ENCODE measurements around the gene TRRAP. TPM values are rescaled to one million over a fixed set of nuclear protein-coding genes. Genes with fewer than 3 reads are reported as not detected.

Gene TRRAP
- total and polyA plus RNA-seq, 4 donors, result 26.3 to 35.3 (median 30.4) TPM

- no CpG with 5 or more reads among the region's 3 CpGs for WGBS (ENCODE audit: insufficient coverage)
- H3K27me3 ChIP-seq (ENCODE audit: control insufficient read depth, insufficient read depth, low read length), result no peaks in the 10 kb centered on the region
- no peaks in the 10 kb centered on the region for H3K9me3 ChIP-seq (ENCODE audit: control insufficient read depth, insufficient read depth, low read length)
- no peak for DNase-seq (ENCODE audit: low read depth in 4 of 6, low spot score in 6 of 6)
- H3K4me3 ChIP-seq (ENCODE audit: low read depth, low read length), result no peak overlapping the region
- peaks cover 63% of the 10 kb centered on the region for H3K36me3 ChIP-seq (ENCODE audit: control insufficient read depth, insufficient read depth, low read length)
- no peaks in the 10 kb centered on the region for H3K4me1 ChIP-seq (ENCODE audit: control insufficient read depth, insufficient read depth, low read length)
- H3K27ac ChIP-seq (ENCODE audit: low read depth, low read length), result no peak overlapping the region
Measured at GRCh38 chr7:98910427-98910826, 32.1 kb downstream of the TRRAP start.

GRCh38 chr7:98911916-98912315 is 33.6 kb downstream of the TRRAP start:
- Histone ChIP-seq H3K27ac (ENCODE audit: low read depth, low read length) (no peak overlapping the region), H3K9me3 (ENCODE audit: control insufficient read depth, insufficient read depth, low read length) (no peaks in the 10 kb centered on the region), H3K4me1 (ENCODE audit: control insufficient read depth, insufficient read depth, low read length) (no peaks in the 10 kb centered on the region), H3K4me3 (ENCODE audit: low read depth, low read length) (no peak overlapping the region), H3K36me3 (ENCODE audit: control insufficient read depth, insufficient read depth, low read length) (peaks cover 66% of the 10 kb centered on the region), H3K27me3 (ENCODE audit: control insufficient read depth, insufficient read depth, low read length) (no peaks in the 10 kb centered on the region)
- DNase-seq (ENCODE audit: low read depth in 4 of 6, low spot score in 6 of 6), result peak in 2 of 6 donors; percentile 51 to 91
- WGBS (ENCODE audit: insufficient coverage), result 86% methylated on average over 4 of the region's 5 CpGs

- 90% methylated on average over 6 of the region's 8 CpGs for WGBS (ENCODE audit: insufficient coverage)
- Histone ChIP-seq H3K27me3 (ENCODE audit: control insufficient read depth, insufficient read depth, low read length) (no peaks in the 10 kb centered on the region), H3K4me3 (ENCODE audit: low read depth, low read length) (no peak overlapping the region), H3K4me1 (ENCODE audit: control insufficient read depth, insufficient read depth, low read length) (no peaks in the 10 kb centered on the region), H3K27ac (ENCODE audit: low read depth, low read length) (no peak overlapping the region), H3K9me3 (ENCODE audit: control insufficient read depth, insufficient read depth, low read length) (no peaks in the 10 kb centered on the region), H3K36me3 (ENCODE audit: control insufficient read depth, insufficient read depth, low read length) (peaks cover 68% of the 10 kb centered on the region)
- no peak for DNase-seq (ENCODE audit: low read depth in 4 of 6, low spot score in 6 of 6)
Measured at GRCh38 chr7:98913026-98913425, 34.7 kb downstream of the TRRAP start.

- Histone ChIP-seq H3K36me3 (ENCODE audit: control insufficient read depth, insufficient read depth, low read length) (peaks cover 68% of the 10 kb centered on the region), H3K4me3 (ENCODE audit: low read depth, low read length) (no peak overlapping the region), H3K4me1 (ENCODE audit: control insufficient read depth, insufficient read depth, low read length) (no peaks in the 10 kb centered on the region), H3K27ac (ENCODE audit: low read depth, low read length) (no peak overlapping the region), H3K9me3 (ENCODE audit: control insufficient read depth, insufficient read depth, low read length) (no peaks in the 10 kb centered on the region), H3K27me3 (ENCODE audit: control insufficient read depth, insufficient read depth, low read length) (no peaks in the 10 kb centered on the region)
- peak in 2 of 6 donors; percentile 12 to 76 for DNase-seq (ENCODE audit: low read depth in 4 of 6, low spot score in 6 of 6)
Measured at GRCh38 chr7:98913612-98914011, 35.3 kb downstream of the TRRAP start.

GRCh38 chr7:98917331-98917730 is 39.0 kb downstream of the TRRAP start:
- peaks cover 75% of the 10 kb centered on the region for H3K36me3 ChIP-seq (ENCODE audit: control insufficient read depth, insufficient read depth, low read length)
- H3K27ac ChIP-seq (ENCODE audit: low read depth, low read length), result no peak overlapping the region
- no peak overlapping the region for H3K4me3 ChIP-seq (ENCODE audit: low read depth, low read length)
- 97% methylated on average over 11 of the region's 12 CpGs for WGBS (ENCODE audit: insufficient coverage)
- DNase-seq (ENCODE audit: low read depth in 4 of 6, low spot score in 6 of 6), result no peak
- H3K4me1 ChIP-seq (ENCODE audit: control insufficient read depth, insufficient read depth, low read length), result no peaks in the 10 kb centered on the region
- H3K27me3 ChIP-seq (ENCODE audit: control insufficient read depth, insufficient read depth, low read length), result no peaks in the 10 kb centered on the region
- no peaks in the 10 kb centered on the region for H3K9me3 ChIP-seq (ENCODE audit: control insufficient read depth, insufficient read depth, low read length)

- H3K4me3 ChIP-seq (ENCODE audit: low read depth, low read length), result no peak overlapping the region
- H3K36me3 ChIP-seq (ENCODE audit: control insufficient read depth, insufficient read depth, low read length), result peaks cover 83% of the 10 kb centered on the region
- 92% methylated on average over 25 of the region's 25 CpGs for WGBS (ENCODE audit: insufficient coverage)
- no peak overlapping the region for H3K27ac ChIP-seq (ENCODE audit: low read depth, low read length)
- H3K4me1 ChIP-seq (ENCODE audit: control insufficient read depth, insufficient read depth, low read length), result no peaks in the 10 kb centered on the region
- H3K27me3 ChIP-seq (ENCODE audit: control insufficient read depth, insufficient read depth, low read length), result no peaks in the 10 kb centered on the region
- DNase-seq (ENCODE audit: low read depth in 4 of 6, low spot score in 6 of 6), result no peak
- no peaks in the 10 kb centered on the region for H3K9me3 ChIP-seq (ENCODE audit: control insufficient read depth, insufficient read depth, low read length)
Measured at GRCh38 chr7:98921608-98922372, 43.5 kb downstream of the TRRAP start.

GRCh38 chr7:98922392-98923187 is 44.3 kb downstream of the TRRAP start:
- no peaks in the 10 kb centered on the region for H3K27me3 ChIP-seq (ENCODE audit: control insufficient read depth, insufficient read depth, low read length)
- H3K9me3 ChIP-seq (ENCODE audit: control insufficient read depth, insufficient read depth, low read length), result no peaks in the 10 kb centered on the region
- H3K27ac ChIP-seq (ENCODE audit: low read depth, low read length), result no peak overlapping the region
- peaks cover 84% of the 10 kb centered on the region for H3K36me3 ChIP-seq (ENCODE audit: control insufficient read depth, insufficient read depth, low read length)
- no peaks in the 10 kb centered on the region for H3K4me1 ChIP-seq (ENCODE audit: control insufficient read depth, insufficient read depth, low read length)
- peak in 2 of 6 donors; percentile 14 to 21 for DNase-seq (ENCODE audit: low read depth in 4 of 6, low spot score in 6 of 6)
- 79% methylated on average over 10 of the region's 12 CpGs for WGBS (ENCODE audit: insufficient coverage)
- no peak overlapping the region for H3K4me3 ChIP-seq (ENCODE audit: low read depth, low read length)

GRCh38 chr7:98923512-98923911 is 45.2 kb downstream of the TRRAP start:
- no peaks in the 10 kb centered on the region for H3K9me3 ChIP-seq (ENCODE audit: control insufficient read depth, insufficient read depth, low read length)
- peaks cover 84% of the 10 kb centered on the region for H3K36me3 ChIP-seq (ENCODE audit: control insufficient read depth, insufficient read depth, low read length)
- H3K27me3 ChIP-seq (ENCODE audit: control insufficient read depth, insufficient read depth, low read length), result no peaks in the 10 kb centered on the region
- WGBS (ENCODE audit: insufficient coverage), result 90% methylated on average over 2 of the region's 5 CpGs
- H3K27ac ChIP-seq (ENCODE audit: low read depth, low read length), result no peak overlapping the region
- no peak for DNase-seq (ENCODE audit: low read depth in 4 of 6, low spot score in 6 of 6)
- no peaks in the 10 kb centered on the region for H3K4me1 ChIP-seq (ENCODE audit: control insufficient read depth, insufficient read depth, low read length)
- no peak overlapping the region for H3K4me3 ChIP-seq (ENCODE audit: low read depth, low read length)

- no peak overlapping the region for H3K4me3 ChIP-seq (ENCODE audit: low read depth, low read length)
- H3K27ac ChIP-seq (ENCODE audit: low read depth, low read length), result no peak overlapping the region
- 96% methylated on average over 13 of the region's 15 CpGs for WGBS (ENCODE audit: insufficient coverage)
- no peaks in the 10 kb centered on the region for H3K9me3 ChIP-seq (ENCODE audit: control insufficient read depth, insufficient read depth, low read length)
- H3K4me1 ChIP-seq (ENCODE audit: control insufficient read depth, insufficient read depth, low read length), result no peaks in the 10 kb centered on the region
- H3K36me3 ChIP-seq (ENCODE audit: control insufficient read depth, insufficient read depth, low read length), result peaks cover 86% of the 10 kb centered on the region
- no peaks in the 10 kb centered on the region for H3K27me3 ChIP-seq (ENCODE audit: control insufficient read depth, insufficient read depth, low read length)
- DNase-seq (ENCODE audit: low read depth in 4 of 6, low spot score in 6 of 6), result no peak
Measured at GRCh38 chr7:98927125-98927524, 48.8 kb downstream of the TRRAP start.

GRCh38 chr7:98930464-98930863 is 52.1 kb downstream of the TRRAP start:
- Histone ChIP-seq H3K27ac (ENCODE audit: low read depth, low read length) (no peak overlapping the region), H3K4me1 (ENCODE audit: control insufficient read depth, insufficient read depth, low read length) (no peaks in the 10 kb centered on the region), H3K4me3 (ENCODE audit: low read depth, low read length) (no peak overlapping the region), H3K36me3 (ENCODE audit: control insufficient read depth, insufficient read depth, low read length) (peaks cover 70% of the 10 kb centered on the region), H3K27me3 (ENCODE audit: control insufficient read depth, insufficient read depth, low read length) (no peaks in the 10 kb centered on the region), H3K9me3 (ENCODE audit: control insufficient read depth, insufficient read depth, low read length) (no peaks in the 10 kb centered on the region)
- 95% methylated on average over 6 of the region's 10 CpGs for WGBS (ENCODE audit: insufficient coverage)
- DNase-seq (ENCODE audit: low read depth in 4 of 6, low spot score in 6 of 6), result no peak
